K562 (cell line): ENCODE data around the gene CS. TPM values are rescaled to one million over a fixed set of nuclear protein-coding genes. Genes with fewer than 3 reads are reported as not detected.

Experiments used
- CBX1 ChIP-seq: sonication (generic); IDR thresholded peaks from 2 replicates; pipeline ENCODE4 v1.6.1; 2016; ENCODE audit warnings: antibody characterized with exemption, low read depth, mild to moderate bottlenecking
- CBX2 ChIP-seq: fragments of 200-600 bp; sonication (generic); IDR thresholded peaks from one replicate; pipeline ENCODE4 v1.6.1; 2012; ENCODE audit warnings: mild to moderate bottlenecking, low read length, inconsistent platforms; ENCODE audit not compliant: insufficient read depth, poor library complexity, severe bottlenecking
- E2F6 ChIP-seq, 2 experiments: IDR thresholded peaks; 2 replicates each; pipeline ENCODE4 v1.6.1; 2011; ENCODE audit warnings: borderline replicate concordance in 1 of 2, control low read depth in 1 of 2, low read depth in 1 of 2, low read length in 1 of 2, mild to moderate bottlenecking in 1 of 2, mixed read lengths in 1 of 2, moderate library complexity in 1 of 2; ENCODE audit not compliant: insufficient read depth in 1 of 2, insufficient read length in 1 of 2, poor library complexity in 1 of 2, severe bottlenecking in 1 of 2; ENCODE audit errors: extremely low read depth in 1 of 2
- ETV5 ChIP-seq: sonication (generic); formaldehyde crosslinking; IDR thresholded peaks from 2 replicates; pipeline ENCODE4 v1.4.0; 2020; ENCODE audit warnings: low read depth, mild to moderate bottlenecking, missing genetic modification reagents
- MAFK ChIP-seq: IDR thresholded peaks from 2 replicates; pipeline ENCODE4 v1.6.1; 2011; ENCODE audit warnings: low read length, improper control_type of control experiment
- PHF20 ChIP-seq: fragments of 450-650 bp; IDR thresholded peaks from 2 replicates; pipeline ENCODE4 v1.6.1; 2018; ENCODE audit not compliant: partially characterized antibody
- POLR2AphosphoS5 ChIP-seq: IDR thresholded peaks from 2 replicates; pipeline ENCODE4 v1.6.1; 2011; ENCODE audit warnings: mild to moderate bottlenecking, low read depth, low read length, moderate library complexity; ENCODE audit not compliant: control insufficient read depth, insufficient read depth
- SIN3B ChIP-seq: fragments of 450-650 bp; IDR thresholded peaks from 2 replicates; pipeline ENCODE4 v1.6.1; 2017; ENCODE audit warnings: low read depth, mild to moderate bottlenecking, moderate library complexity
- SLC30A9 ChIP-seq: fragments of 250-450 bp; sonication (Bioruptor Pico); IDR thresholded peaks from 2 replicates; pipeline ENCODE4 v1.8.0; 2022; ENCODE audit warnings: mild to moderate bottlenecking, moderate library complexity
- TAF15 ChIP-seq: fragments of 200-400 bp; formaldehyde crosslinking; IDR thresholded peaks from 2 replicates; pipeline ENCODE4 v1.6.1; 2017; ENCODE audit warnings: mild to moderate bottlenecking, low read depth, low read length, moderate library complexity
- TFAM ChIP-seq: fragments of 250-450 bp; sonication (Bioruptor Pico); conservative IDR thresholded peaks from 2 replicates; pipeline ENCODE4 v1.5.0; 2021; ENCODE audit warnings: mild to moderate bottlenecking, moderate library complexity
- ZNF121 ChIP-seq: sonication (generic); formaldehyde crosslinking; conservative IDR thresholded peaks from 2 replicates; pipeline ENCODE4 v1.8.0; 2022; ENCODE audit warnings: missing genetic modification reagents
- ZNF57 ChIP-seq: fragments of 450-650 bp; formaldehyde crosslinking; IDR thresholded peaks from 2 replicates; pipeline ENCODE4 v1.4.0; 2020; ENCODE audit warnings: mild to moderate bottlenecking, moderate library complexity
- polyA plus RNA-seq, 8 experiments: library from polyadenylated mRNA; depleted of rRNA in 4 of 8; stranded (reverse) in 5 of 8; unstranded in 3 of 8; fragments of >200 nt; fragmentation: Nextera tagmentation in 2 of 8; fragmentation: Illumina TruSeq in 1 of 8; extraction: Ambion mirVana in 2 of 8; extraction: Trizol in 1 of 8; gene quantifications; 2 replicates each; pipeline versions ENCODE4 v1.2.1 to v1.2.3, GENCODE V29; 2011 to 2014; ENCODE audit warnings: inconsistent platforms in 1 of 8, missing spikeins in 1 of 8
- total RNA-seq, 7 experiments: library from RNA; depleted of rRNA in 6 of 7; stranded (reverse); fragments of >200 nt in 6 of 7; fragmentation: Illumina TruSeq in 2 of 7; extraction: Trizol in 2 of 7; gene quantifications; 2 replicates each; pipeline versions ENCODE4 v1.2.1 to v1.2.3, GENCODE V29; 2011 to 2021; ENCODE audit warnings: low replicate concordance in 1 of 7
- TF ChIP-seq, protein P1 (sequence below): fragments of 450-650 bp; formaldehyde crosslinking; IDR thresholded peaks from 2 replicates; pipeline ENCODE4 v1.4.0; 2022; ENCODE audit warnings: missing genetic modification characterization
- TF ChIP-seq, protein P2 (sequence below): fragments of 450-650 bp; conservative IDR thresholded peaks from 2 replicates; pipeline ENCODE4 v1.6.1; 2016; ENCODE audit warnings: missing genetic modification characterization, low read depth, mild to moderate bottlenecking, missing compliant biosample characterization, moderate library complexity
- TF ChIP-seq, protein P3 (sequence below): fragments of 450-650 bp; IDR thresholded peaks from 2 replicates; pipeline ENCODE4 v1.7.1; 2018; ENCODE audit warnings: mild to moderate bottlenecking, low read depth; ENCODE audit not compliant: partially characterized antibody

Gene CS
- total and polyA plus RNA-seq, 9 of the 15 experiments (the other 6 are each of a cell fraction or from before 2014, with no cell fraction given): 99.9 to 390 (median 149) TPM

- TF ChIP-seq CBX2: no peak
- TF ChIP-seq PHF20: peak; percentile 42
- TF ChIP-seq, protein P1, sequence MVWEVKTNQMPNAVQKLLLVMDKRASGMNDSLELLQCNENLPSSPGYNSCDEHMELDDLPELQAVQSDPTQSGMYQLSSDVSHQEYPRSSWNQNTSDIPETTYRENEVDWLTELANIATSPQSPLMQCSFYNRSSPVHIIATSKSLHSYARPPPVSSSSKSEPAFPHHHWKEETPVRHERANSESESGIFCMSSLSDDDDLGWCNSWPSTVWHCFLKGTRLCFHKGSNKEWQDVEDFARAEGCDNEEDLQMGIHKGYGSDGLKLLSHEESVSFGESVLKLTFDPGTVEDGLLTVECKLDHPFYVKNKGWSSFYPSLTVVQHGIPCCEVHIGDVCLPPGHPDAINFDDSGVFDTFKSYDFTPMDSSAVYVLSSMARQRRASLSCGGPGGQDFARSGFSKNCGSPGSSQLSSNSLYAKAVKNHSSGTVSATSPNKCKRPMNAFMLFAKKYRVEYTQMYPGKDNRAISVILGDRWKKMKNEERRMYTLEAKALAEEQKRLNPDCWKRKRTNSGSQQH (CRISPR knock-in tag): no peak
- TF ChIP-seq POLR2AphosphoS5: no peak
- TF ChIP-seq, protein P2, sequence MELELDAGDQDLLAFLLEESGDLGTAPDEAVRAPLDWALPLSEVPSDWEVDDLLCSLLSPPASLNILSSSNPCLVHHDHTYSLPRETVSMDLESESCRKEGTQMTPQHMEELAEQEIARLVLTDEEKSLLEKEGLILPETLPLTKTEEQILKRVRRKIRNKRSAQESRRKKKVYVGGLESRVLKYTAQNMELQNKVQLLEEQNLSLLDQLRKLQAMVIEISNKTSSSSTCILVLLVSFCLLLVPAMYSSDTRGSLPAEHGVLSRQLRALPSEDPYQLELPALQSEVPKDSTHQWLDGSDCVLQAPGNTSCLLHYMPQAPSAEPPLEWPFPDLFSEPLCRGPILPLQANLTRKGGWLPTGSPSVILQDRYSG (tag): no peak
- no peak for TF ChIP-seq SLC30A9 (CRISPR knock-in tag)
- TF ChIP-seq ZNF121: no peak
- TF ChIP-seq CBX1: peak; percentile 36; the same call in 1 of the 2 replicates
- no peak for TF ChIP-seq MAFK
- TF ChIP-seq TAF15: no peak
- TF ChIP-seq TFAM (CRISPR knock-in tag): no peak
- TF ChIP-seq E2F6 (IDR thresholded peaks at IDR 0.05; ENCODE audit: borderline replicate concordance in 1 of 2, extremely low read depth in 1 of 2, insufficient read depth in 1 of 2, insufficient read length in 1 of 2, low read depth in 1 of 2, low read length in 1 of 2, poor library complexity in 1 of 2, severe bottlenecking in 1 of 2): peak; percentile 63 to 66
- TF ChIP-seq ZNF57 (CRISPR knock-in tag): no peak
- TF ChIP-seq SIN3B: no peak
- TF ChIP-seq ETV5: peak; percentile 75
- TF ChIP-seq, protein P3, sequence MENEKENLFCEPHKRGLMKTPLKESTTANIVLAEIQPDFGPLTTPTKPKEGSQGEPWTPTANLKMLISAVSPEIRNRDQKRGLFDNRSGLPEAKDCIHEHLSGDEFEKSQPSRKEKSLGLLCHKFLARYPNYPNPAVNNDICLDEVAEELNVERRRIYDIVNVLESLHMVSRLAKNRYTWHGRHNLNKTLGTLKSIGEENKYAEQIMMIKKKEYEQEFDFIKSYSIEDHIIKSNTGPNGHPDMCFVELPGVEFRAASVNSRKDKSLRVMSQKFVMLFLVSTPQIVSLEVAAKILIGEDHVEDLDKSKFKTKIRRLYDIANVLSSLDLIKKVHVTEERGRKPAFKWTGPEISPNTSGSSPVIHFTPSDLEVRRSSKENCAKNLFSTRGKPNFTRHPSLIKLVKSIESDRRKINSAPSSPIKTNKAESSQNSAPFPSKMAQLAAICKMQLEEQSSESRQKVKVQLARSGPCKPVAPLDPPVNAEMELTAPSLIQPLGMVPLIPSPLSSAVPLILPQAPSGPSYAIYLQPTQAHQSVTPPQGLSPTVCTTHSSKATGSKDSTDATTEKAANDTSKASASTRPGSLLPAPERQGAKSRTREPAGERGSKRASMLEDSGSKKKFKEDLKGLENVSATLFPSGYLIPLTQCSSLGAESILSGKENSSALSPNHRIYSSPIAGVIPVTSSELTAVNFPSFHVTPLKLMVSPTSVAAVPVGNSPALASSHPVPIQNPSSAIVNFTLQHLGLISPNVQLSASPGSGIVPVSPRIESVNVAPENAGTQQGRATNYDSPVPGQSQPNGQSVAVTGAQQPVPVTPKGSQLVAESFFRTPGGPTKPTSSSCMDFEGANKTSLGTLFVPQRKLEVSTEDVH: no peak
Observed at GRCh38 chr12:56299853-56300643, at the start of gene CS (continued).
